ENCODE results near the gene ACKR4.

GRCh38 chr3:132593241-132593946, 3.7 kb upstream of the ACKR4 start:
- no peak for TF ChIP-seq CTCF (IDR thresholded peaks at IDR 0.05)
- no peak for TF ChIP-seq EP300 (IDR thresholded peaks at IDR 0.05)
- no peak for TF ChIP-seq POLR2A (IDR thresholded peaks at IDR 0.05)
- no peak for TF ChIP-seq POLR2AphosphoS5 (IDR thresholded peaks at IDR 0.05)

All from gastroesophageal sphincter (tissue), 3 donors.